ENCODE results near the gene CHCHD1. TPM values are rescaled to one million over a fixed set of nuclear protein-coding genes. Genes with fewer than 3 reads are reported as not detected.

Gene CHCHD1
- polyA plus RNA-seq, 3 donors, result 15.0 to 85.0 (median 72.3) TPM

GRCh38 chr10:73756183-73756582 lies 25.7 kb upstream of the CHCHD1 start:
- H3K27ac ChIP-seq (ENCODE audit: low read depth in 1 of 2, low read length in 2 of 2), result no peak overlapping the region
- H3K36me3 ChIP-seq (replicated peaks in 1 of 2; ENCODE audit: control insufficient read depth in 1 of 2, insufficient read depth in 2 of 2, low read length in 2 of 2), result peaks cover 61 to 97% of the 10 kb centered on the region in 2 donors
- H4K20me1 ChIP-seq (ENCODE audit: insufficient read depth, low read length), result peaks cover 56% of the 10 kb centered on the region
- peaks cover 71 to 91% of the 10 kb centered on the region in 2 donors for H3K36me3 Mint-ChIP-seq
- H3K4me3 Mint-ChIP-seq, result no peak overlapping the region
- H3K27me3 Mint-ChIP-seq (ENCODE audit: low read depth in 3 of 3), result no peaks in the 10 kb centered on the region
- H3K4me2 ChIP-seq (replicated peaks; ENCODE audit: extremely low read depth, low read length, poor library complexity, severe bottlenecking), result no peak overlapping the region
- H3K27me3 ChIP-seq (ENCODE audit: control insufficient read depth in 2 of 2, insufficient read depth in 2 of 2, low read length in 2 of 2), result no peaks in the 10 kb centered on the region
- H2AFZ ChIP-seq (ENCODE audit: insufficient read depth, low read depth, low read length, poor library complexity, severe bottlenecking), result no peak overlapping the region
- H3K9me3 ChIP-seq (replicated peaks in 1 of 2; ENCODE audit: control insufficient read depth in 1 of 2, insufficient read depth in 1 of 2, low read length in 2 of 2), result no peaks in the 10 kb centered on the region
- peaks cover 56% of the 10 kb centered on the region for H3K79me2 ChIP-seq (ENCODE audit: insufficient read depth, low read length)
- no peaks in the 10 kb centered on the region for H3K4me1 ChIP-seq (ENCODE audit: control insufficient read depth in 1 of 2, insufficient read depth in 2 of 2, low read length in 2 of 2)
- H3K4me3 ChIP-seq (replicated peaks in 1 of 3; ENCODE audit: low read depth in 2 of 3, low read length in 3 of 3), result no peak overlapping the region
- peak overlapping the region in 1 of 7 donors; percentile 70 for H3K27ac Mint-ChIP-seq
- no peak overlapping the region for H3K9ac ChIP-seq (ENCODE audit: insufficient read depth, low read length, poor library complexity, severe bottlenecking)
- 91% methylated on average over 1 of the region's 1 CpG for WGBS (ENCODE audit: insufficient coverage)
- no peaks in the 10 kb centered on the region for H3K4me1 Mint-ChIP-seq
- intact Hi-C loops (cut with micrococcal nuclease), result no loop called here
- no peak for TF ChIP-seq CTCF (IDR thresholded peaks at IDR 0.05)
- H3K9me3 Mint-ChIP-seq, result no peaks in the 10 kb centered on the region
- DNase-seq, result no peak

- no peak overlapping the region for H3K4me2 ChIP-seq (replicated peaks; ENCODE audit: extremely low read depth, low read length, poor library complexity, severe bottlenecking)
- H3K9ac ChIP-seq (ENCODE audit: insufficient read depth, low read length, poor library complexity, severe bottlenecking), result no peak overlapping the region
- H3K4me1 ChIP-seq (ENCODE audit: control insufficient read depth in 1 of 2, insufficient read depth in 2 of 2, low read length in 2 of 2), result no peaks in the 10 kb centered on the region
- Mint-ChIP-seq H3K36me3 (peaks cover 75 to 91% of the 10 kb centered on the region in 2 donors), H3K4me3 (no peak overlapping the region), H3K4me1 (no peaks in the 10 kb centered on the region), H3K27me3 (ENCODE audit: low read depth in 3 of 3) (no peaks in the 10 kb centered on the region), H3K9me3 (no peaks in the 10 kb centered on the region), H3K27ac (peak overlapping the region in 1 of 7 donors; percentile 8)
- WGBS (ENCODE audit: insufficient coverage), result 98% methylated on average over 8 of the region's 9 CpGs
- no peaks in the 10 kb centered on the region for H3K27me3 ChIP-seq (ENCODE audit: control insufficient read depth in 2 of 2, insufficient read depth in 2 of 2, low read length in 2 of 2)
- H3K27ac ChIP-seq (ENCODE audit: low read depth in 1 of 2, low read length in 2 of 2), result no peak overlapping the region
- H3K79me2 ChIP-seq (ENCODE audit: insufficient read depth, low read length), result peaks cover 45% of the 10 kb centered on the region
- no peak for TF ChIP-seq CTCF (IDR thresholded peaks at IDR 0.05)
- H2AFZ ChIP-seq (ENCODE audit: insufficient read depth, low read depth, low read length, poor library complexity, severe bottlenecking), result no peak overlapping the region
- intact Hi-C loops (cut with micrococcal nuclease), result no loop called here
- H3K4me3 ChIP-seq (replicated peaks in 1 of 3; ENCODE audit: low read depth in 2 of 3, low read length in 3 of 3), result no peak overlapping the region
- peaks cover 69% of the 10 kb centered on the region for H4K20me1 ChIP-seq (ENCODE audit: insufficient read depth, low read length)
- H3K9me3 ChIP-seq (replicated peaks in 1 of 2; ENCODE audit: control insufficient read depth in 1 of 2, insufficient read depth in 1 of 2, low read length in 2 of 2), result no peaks in the 10 kb centered on the region
- DNase-seq, result no peak
- peaks cover 61 to 97% of the 10 kb centered on the region in 2 donors for H3K36me3 ChIP-seq (replicated peaks in 1 of 2; ENCODE audit: control insufficient read depth in 1 of 2, insufficient read depth in 2 of 2, low read length in 2 of 2)
Observed at GRCh38 chr10:73758704-73759511, 22.9 kb upstream of the CHCHD1 start.
